Activated B cell treated with CpG ODN at 0.5 μM for 24 hours (primary cell): ENCODE measurements around the gene GPR15. TPM values are rescaled to one million over a fixed set of nuclear protein-coding genes. Genes with fewer than 3 reads are reported as not detected.

Experiments
- ATAC-seq: fragments of 200-7000 bp; cut with Tn5 transposase; one replicate; pipeline ENCODE4 v1.10.0; 2021; ENCODE audit warnings: low read depth, mild to moderate bottlenecking, moderate library complexity
- CTCF ChIA-PET: fragments of 350-600 bp; sonication (Branson Sonifier 250); formaldehyde crosslinking; loops from one replicate; lab custom pipeline; 2021; ENCODE audit warnings: antibody characterized with exemption; lab: Charles Lee
- POLR2A ChIA-PET: fragments of 350-600 bp; sonication (Branson Sonifier 250); formaldehyde crosslinking; loops from one replicate; lab custom pipeline; 2021; ENCODE audit warnings: antibody characterized with exemption; lab: Charles Lee
- DNase-seq: peaks from one replicate; pipeline ENCODE4 v3.0.0; 2022
- H3K27ac Mint-ChIP-seq: one replicate; pipeline ENCODE4 v1.8.0; 2020; ENCODE audit warnings: mixed read lengths
- H3K27me3 Mint-ChIP-seq: one replicate; pipeline ENCODE4 v1.8.0; 2021; ENCODE audit warnings: mixed read lengths
- H3K36me3 Mint-ChIP-seq: one replicate; pipeline ENCODE4 v1.8.0; 2021; ENCODE audit warnings: low read depth, mixed read lengths
- H3K4me1 Mint-ChIP-seq: one replicate; pipeline ENCODE4 v1.8.0; 2021; ENCODE audit warnings: mixed read lengths
- H3K4me3 Mint-ChIP-seq: one replicate; pipeline ENCODE4 v1.8.0; 2020; ENCODE audit warnings: mild to moderate bottlenecking, mixed read lengths
- H3K9me3 Mint-ChIP-seq: one replicate; pipeline ENCODE4 v1.8.0; 2020; ENCODE audit warnings: mixed read lengths
- intact Hi-C: fragments of 100-400 bp; cut with micrococcal nuclease; formaldehyde crosslinking; loops from one replicate; pipeline ENCODE4 v1.15.1; 2024
- total RNA-seq: library from RNA; stranded (reverse); gene quantifications from 2 replicates; pipeline ENCODE4 v1.2.3, GENCODE V29; 2022
- TF ChIP-seq, protein P1 (sequence below): fragments of 200-600 bp; IDR thresholded peaks from one replicate; pipeline ENCODE4 v1.8.0; 2022; ENCODE audit warnings: antibody characterized with exemption, mild to moderate bottlenecking

The GPR15 gene
- total RNA-seq, 1 donor from 2014 or later = 4.5 TPM

- POLR2A ChIA-PET = no interaction called here
- intact Hi-C loops = no loop called here
- Mint-ChIP-seq H3K4me3 (no peak overlapping the region), H3K27me3 (no peaks in the 10 kb centered on the region), H3K4me1 (no peaks in the 10 kb centered on the region), H3K9me3 (no peaks in the 10 kb centered on the region), H3K36me3 (peaks cover 7% of the 10 kb centered on the region), H3K27ac (no peak overlapping the region)
- DNase-seq (no peak), ATAC-seq (no peak)
- TF ChIP-seq, protein P1, sequence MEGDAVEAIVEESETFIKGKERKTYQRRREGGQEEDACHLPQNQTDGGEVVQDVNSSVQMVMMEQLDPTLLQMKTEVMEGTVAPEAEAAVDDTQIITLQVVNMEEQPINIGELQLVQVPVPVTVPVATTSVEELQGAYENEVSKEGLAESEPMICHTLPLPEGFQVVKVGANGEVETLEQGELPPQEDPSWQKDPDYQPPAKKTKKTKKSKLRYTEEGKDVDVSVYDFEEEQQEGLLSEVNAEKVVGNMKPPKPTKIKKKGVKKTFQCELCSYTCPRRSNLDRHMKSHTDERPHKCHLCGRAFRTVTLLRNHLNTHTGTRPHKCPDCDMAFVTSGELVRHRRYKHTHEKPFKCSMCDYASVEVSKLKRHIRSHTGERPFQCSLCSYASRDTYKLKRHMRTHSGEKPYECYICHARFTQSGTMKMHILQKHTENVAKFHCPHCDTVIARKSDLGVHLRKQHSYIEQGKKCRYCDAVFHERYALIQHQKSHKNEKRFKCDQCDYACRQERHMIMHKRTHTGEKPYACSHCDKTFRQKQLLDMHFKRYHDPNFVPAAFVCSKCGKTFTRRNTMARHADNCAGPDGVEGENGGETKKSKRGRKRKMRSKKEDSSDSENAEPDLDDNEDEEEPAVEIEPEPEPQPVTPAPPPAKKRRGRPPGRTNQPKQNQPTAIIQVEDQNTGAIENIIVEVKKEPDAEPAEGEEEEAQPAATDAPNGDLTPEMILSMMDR = no peak
- CTCF ChIA-PET = no interaction called here
Measured at GRCh38 chr3:98501270-98501669, 30.5 kb upstream of the GPR15 start.

DNA sequence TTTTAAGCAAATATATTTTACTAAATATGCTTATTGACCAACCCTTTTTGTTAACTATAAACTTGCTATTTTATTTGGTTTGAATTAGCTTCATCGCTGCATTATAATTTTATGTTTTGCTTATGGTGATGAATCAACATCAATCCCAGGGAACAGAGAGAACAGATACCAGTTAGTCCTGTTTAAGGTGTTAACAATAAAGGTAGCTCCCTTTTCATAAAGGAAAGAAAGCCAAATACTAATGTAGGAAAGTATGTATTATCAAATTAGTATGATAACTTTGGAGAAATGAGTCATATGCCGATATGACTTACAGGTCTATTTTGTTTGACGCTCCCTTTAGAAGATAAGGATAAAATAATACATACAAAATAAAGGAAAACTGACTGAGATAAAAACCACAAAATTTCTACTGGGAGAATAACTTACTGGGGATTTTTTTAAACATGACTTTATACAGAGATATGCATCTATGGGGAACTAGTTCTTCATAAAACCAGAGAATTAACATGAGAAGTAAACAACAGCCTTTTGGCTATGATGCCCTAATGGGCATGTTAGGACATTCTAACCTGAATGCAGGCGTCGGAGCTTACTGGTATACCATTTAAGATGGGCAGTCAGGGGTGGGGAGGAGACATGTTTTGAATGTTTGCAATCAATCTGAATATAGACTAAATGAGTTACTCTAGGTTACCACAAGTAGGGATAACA lies 29.8 kb upstream of the GPR15 start:
- no peak overlapping the region for H3K27ac Mint-ChIP-seq
- no peak for ATAC-seq
- intact Hi-C loops = no loop called here
- ChIA-PET POLR2A (no interaction called here), CTCF (no interaction called here)
- no peak overlapping the region for H3K4me3 Mint-ChIP-seq
- no peaks in the 10 kb centered on the region for H3K4me1 Mint-ChIP-seq
- peaks cover 12% of the 10 kb centered on the region for H3K36me3 Mint-ChIP-seq
- H3K9me3 Mint-ChIP-seq = no peaks in the 10 kb centered on the region
- TF ChIP-seq, protein P1 = no peak
- DNase-seq = no peak
- no peaks in the 10 kb centered on the region for H3K27me3 Mint-ChIP-seq

DNA sequence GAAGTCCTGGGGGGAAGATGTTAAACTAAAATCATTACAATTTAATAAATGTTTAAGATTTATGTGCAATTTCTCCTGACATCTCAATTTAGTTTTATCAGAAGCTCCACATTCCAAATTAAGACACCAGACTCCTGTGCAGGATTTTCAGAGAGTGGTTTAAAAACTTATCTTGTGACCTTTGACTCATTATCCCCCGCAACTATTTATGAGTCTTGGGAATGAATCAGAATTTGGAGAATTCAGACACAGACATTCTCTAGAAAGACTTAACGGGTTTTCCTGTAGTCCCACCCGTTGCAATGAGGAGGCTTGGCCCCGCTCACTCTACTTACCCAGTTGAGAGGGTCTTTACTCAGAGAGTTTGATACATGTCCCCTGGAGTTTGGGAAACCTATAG lies 27.2 kb upstream of the GPR15 start:
- peaks cover 19% of the 10 kb centered on the region for H3K36me3 Mint-ChIP-seq
- no peak for ATAC-seq
- TF ChIP-seq, protein P1 = no peak
- no peaks in the 10 kb centered on the region for H3K27me3 Mint-ChIP-seq
- CTCF ChIA-PET = no interaction called here
- no peaks in the 10 kb centered on the region for H3K4me1 Mint-ChIP-seq
- no peak overlapping the region for H3K27ac Mint-ChIP-seq
- DNase-seq = no peak
- H3K9me3 Mint-ChIP-seq = no peaks in the 10 kb centered on the region
- no peak overlapping the region for H3K4me3 Mint-ChIP-seq
- POLR2A ChIA-PET = no interaction called here
- intact Hi-C loops = no loop called here

- CTCF ChIA-PET = no interaction called here
- intact Hi-C loops = no loop called here
- no peak for DNase-seq
- H3K27me3 Mint-ChIP-seq = no peaks in the 10 kb centered on the region
- H3K27ac Mint-ChIP-seq = no peak overlapping the region
- POLR2A ChIA-PET = no interaction called here
- H3K9me3 Mint-ChIP-seq = no peaks in the 10 kb centered on the region
- H3K4me1 Mint-ChIP-seq = peaks cover 2% of the 10 kb centered on the region
- H3K4me3 Mint-ChIP-seq = no peak overlapping the region
- ATAC-seq = no peak
- H3K36me3 Mint-ChIP-seq = peaks cover 49% of the 10 kb centered on the region
- TF ChIP-seq, protein P1 = no peak
Measured at GRCh38 chr3:98508582-98508981, 23.2 kb upstream of the GPR15 start.

DNA sequence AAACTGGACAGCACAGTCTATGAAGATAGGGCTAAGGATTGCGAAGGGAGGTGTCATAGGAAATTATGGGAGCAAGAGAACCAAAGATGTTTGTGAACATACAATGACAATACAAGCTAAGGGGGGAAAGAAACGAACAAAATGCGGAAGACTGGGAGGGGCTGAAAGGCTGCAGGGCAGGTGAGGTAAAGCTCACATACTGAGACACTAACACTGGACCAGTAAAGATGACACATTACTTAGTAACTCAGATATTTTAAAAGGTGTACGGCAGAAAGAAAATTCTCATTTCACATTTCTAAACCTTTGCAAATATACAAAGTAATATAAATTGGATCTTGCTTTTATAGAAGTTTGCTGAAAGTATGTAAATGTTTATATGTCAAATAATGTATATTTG lies 19.2 kb upstream of the GPR15 start:
- H3K9me3 Mint-ChIP-seq = no peaks in the 10 kb centered on the region
- TF ChIP-seq, protein P1 = no peak
- no peak overlapping the region for H3K27ac Mint-ChIP-seq
- no peak overlapping the region for H3K4me3 Mint-ChIP-seq
- DNase-seq = no peak
- no peak for ATAC-seq
- H3K27me3 Mint-ChIP-seq = no peaks in the 10 kb centered on the region
- ChIA-PET CTCF (no interaction called here), POLR2A (interaction anchor here (1.7 kb wide), 1 partner anchor 20 kb away, joined by 3 read pairs; no protein-coding TSS in a partner anchor)
- H3K36me3 Mint-ChIP-seq = peaks cover 70% of the 10 kb centered on the region
- peaks cover 2% of the 10 kb centered on the region for H3K4me1 Mint-ChIP-seq
- intact Hi-C loops = no loop called here
